Measurements from ENCODE around the gene MARS1.

The MARS1 gene

DNA sequence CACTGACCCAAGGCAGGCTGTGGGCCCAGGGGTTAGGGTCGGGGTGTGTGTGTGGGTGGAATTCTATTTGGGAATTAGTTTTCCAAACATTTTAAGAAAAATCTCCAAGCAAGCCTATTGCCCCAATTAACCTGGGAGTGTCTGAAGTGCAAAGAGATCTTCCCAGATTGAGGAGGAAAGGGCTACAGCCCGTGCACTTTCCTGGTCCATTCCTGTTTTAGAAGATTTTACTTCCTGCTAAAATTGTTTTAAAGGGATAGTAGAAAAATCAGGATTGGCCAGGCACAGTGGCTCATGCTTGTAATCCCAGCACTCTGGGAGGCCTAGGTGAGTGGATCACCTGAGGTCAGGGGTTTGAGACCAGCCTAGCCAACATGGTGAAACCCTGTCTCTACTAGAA lies 53.8 kb downstream of the MARS1 start:
- FAIRE-seq = no peak
- no peak for TF ChIP-seq POLR2A (IDR thresholded peaks at IDR 0.05; ENCODE audit: low read depth, low read length)
- DNase-seq (ENCODE audit: insufficient read length, low spot score) = no peak

DNA sequence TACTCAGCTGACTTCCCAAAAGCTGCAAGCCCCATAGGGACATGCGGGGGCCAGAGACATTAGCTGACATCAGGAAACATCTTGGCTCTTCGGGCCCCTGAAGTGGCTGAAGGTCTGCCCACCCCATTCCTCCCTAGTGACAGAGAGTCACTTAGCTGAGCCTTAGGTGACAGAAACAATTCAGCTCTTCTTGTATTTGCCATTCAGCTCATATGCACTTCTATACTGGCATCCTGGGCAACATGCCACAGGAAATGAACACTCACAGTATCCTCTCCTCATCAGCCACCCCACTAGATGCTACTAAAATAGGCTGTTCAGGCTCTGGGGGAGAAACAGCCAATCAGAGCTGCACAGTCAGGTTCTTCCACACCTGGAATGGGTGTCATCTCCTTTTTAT lies 55.7 kb downstream of the MARS1 start:
- no peak for TF ChIP-seq POLR2A (IDR thresholded peaks at IDR 0.05; ENCODE audit: low read depth, low read length)
- DNase-seq (ENCODE audit: insufficient read length, low spot score) (no peak), FAIRE-seq (no peak)

DNA sequence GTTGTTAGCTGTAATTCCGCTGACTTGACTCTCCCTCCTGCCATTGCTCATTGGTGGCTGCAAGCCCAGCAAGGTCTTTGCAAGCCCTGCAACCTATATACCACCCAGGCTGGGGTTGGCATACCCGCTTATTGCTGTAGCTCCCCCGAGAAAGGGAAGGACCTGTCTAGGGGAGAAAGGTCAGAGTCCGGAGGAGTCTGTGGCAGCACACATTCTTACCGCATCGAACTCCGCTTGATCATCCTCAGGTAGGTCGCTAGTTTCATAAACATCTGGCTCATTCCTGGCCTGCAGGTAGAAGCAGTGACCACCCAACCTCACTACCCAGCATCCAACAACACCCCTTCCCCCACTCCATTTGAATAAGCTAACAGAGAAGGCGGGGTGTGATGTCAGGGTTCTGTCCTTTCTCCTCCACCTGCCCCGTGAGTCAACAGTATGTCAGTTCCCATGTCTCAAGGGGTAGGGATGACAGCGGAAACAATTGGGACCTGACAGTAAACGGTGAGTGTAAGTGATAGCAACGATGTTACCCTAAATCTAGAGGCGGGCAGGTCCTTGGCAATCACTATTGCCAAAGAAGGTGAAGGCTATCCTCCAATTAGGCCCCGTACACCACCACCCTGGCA lies 58.1 kb downstream of the MARS1 start:
- no peak for FAIRE-seq
- no peak for TF ChIP-seq POLR2A (IDR thresholded peaks at IDR 0.05; ENCODE audit: low read depth, low read length)
- no peak for DNase-seq (ENCODE audit: insufficient read length, low spot score)

DNA sequence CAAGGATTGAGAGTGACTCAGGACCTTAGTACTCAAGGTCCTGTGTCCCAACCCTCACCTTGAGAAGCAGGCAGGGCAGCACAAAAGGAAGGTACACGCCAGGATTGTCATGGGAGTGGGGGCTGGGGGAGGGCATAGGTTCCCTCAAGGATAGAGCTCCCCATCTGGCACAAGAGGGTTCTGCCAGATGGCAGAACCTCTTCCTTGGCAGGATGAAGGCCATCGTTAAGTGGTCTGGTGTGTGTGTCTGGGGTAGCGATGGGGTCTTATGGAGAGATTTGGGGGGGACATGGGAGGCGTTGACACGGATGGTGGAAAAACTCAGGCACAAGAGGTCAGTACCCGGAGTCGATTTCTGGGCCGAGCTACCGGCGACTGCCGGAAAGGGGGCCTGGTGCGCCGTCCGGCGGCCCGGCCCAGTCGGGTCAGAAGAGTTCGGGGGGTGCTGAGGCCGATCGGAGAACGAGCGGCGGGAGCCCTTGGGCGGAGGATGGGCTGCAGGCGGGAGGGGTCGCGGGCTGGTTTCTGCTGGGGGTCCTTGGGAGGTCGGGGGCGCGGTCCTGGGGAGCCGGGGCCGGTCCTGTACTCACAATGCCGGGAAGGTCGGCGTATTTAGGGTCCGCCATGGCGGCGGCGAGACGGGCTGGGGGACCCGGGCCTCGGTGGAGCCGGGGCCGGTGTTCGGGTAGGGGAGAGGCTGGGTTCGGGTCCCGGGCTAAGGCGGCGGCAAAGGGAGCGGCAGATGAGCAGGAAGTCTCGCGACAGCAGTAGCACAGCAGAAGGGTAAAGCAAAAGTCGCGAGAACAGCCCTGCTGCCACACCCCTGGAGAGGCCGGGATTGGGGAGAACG lies 58.8 kb downstream of the MARS1 start, which contains the start of gene DCTN2:
Gene DCTN2 (minus strand): TSS at position 755 of the 850 bp plus-strand sequence. CDS start 129 bp downstream, at position 626.
- FAIRE-seq (no peak), DNase-seq (ENCODE audit: insufficient read length, low spot score) (peak; percentile 98)
- peak; percentile 39; the same call in 1 of the 2 replicates for TF ChIP-seq POLR2A (IDR thresholded peaks at IDR 0.05; ENCODE audit: low read depth, low read length)

DNA sequence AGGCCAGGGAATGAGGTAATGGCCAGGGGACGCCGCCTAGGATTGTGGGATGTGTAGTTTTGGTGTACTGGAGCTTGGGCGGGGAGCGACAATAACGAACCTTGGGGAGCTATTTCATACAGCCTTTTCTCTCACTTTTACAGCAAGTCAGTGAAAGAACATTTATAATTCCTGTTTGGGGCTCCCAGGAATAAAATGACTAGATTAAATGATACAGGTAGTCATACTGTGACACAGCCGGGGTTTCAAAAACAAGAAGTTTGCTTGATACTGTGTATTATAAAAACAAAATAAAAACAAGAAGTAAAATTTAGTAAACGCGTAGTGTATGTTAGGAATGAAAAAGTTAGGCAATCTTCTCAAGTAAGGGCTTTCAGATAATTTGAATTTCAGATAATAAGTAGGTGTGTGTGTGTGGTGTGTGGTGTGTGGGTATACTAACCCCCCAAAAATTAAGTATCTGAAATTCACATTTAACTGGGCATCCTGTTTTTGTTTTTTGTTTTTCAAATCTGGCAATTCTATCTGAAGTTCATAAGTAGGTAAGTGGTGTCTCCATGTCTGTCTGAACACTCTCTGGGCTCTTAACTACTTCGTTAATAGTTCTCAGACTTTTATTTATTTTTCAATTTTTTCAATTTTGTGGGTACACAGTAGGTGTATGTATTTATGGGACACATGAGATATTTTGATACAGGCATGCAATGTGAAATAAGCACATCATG lies 59.6 kb downstream of the MARS1 start:
- no peak for TF ChIP-seq POLR2A (IDR thresholded peaks at IDR 0.05; ENCODE audit: low read depth, low read length)
- FAIRE-seq = peak; percentile 73
- no peak for DNase-seq (ENCODE audit: insufficient read length, low spot score)

DNA sequence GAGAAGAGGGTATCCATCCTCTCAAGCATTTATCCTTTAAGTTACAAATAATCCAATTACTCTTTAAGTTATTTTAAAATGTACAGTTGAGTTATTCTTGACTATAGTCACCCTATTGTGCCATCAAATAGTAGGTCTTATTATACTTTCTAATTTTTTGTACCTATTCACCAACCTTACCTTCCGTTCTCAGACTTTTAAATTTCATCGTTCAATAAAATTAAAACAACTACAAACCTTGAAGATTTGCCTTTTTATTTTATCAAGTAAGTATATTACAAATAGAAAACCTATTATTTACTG lies 60.1 kb downstream of the MARS1 start:
- no peak for FAIRE-seq
- TF ChIP-seq POLR2A (IDR thresholded peaks at IDR 0.05; ENCODE audit: low read depth, low read length) = no peak
- no peak for DNase-seq (ENCODE audit: insufficient read length, low spot score)

DNA sequence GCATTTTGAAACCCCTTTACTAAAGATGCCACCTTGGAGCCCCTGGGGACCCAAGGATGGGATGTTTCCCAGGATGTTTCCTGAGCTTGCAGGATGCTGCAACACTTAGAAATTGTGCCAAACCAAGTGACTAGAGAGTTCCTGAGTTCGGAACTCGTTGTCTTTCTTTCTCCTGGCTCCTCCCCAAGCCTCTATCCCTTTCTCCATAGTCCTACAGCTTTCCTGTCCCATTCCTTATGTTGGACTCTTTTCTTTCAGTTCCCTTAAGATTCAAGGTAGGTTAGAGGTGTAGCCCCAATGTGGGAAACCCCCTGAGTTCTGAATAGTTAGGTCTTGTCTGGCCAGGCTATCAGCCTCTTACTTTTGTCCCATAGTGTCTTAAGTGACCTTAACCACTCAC lies 60.6 kb downstream of the MARS1 start:
- FAIRE-seq = no peak
- DNase-seq (ENCODE audit: insufficient read length, low spot score) = no peak
- TF ChIP-seq POLR2A (IDR thresholded peaks at IDR 0.05; ENCODE audit: low read depth, low read length) = no peak

DNA sequence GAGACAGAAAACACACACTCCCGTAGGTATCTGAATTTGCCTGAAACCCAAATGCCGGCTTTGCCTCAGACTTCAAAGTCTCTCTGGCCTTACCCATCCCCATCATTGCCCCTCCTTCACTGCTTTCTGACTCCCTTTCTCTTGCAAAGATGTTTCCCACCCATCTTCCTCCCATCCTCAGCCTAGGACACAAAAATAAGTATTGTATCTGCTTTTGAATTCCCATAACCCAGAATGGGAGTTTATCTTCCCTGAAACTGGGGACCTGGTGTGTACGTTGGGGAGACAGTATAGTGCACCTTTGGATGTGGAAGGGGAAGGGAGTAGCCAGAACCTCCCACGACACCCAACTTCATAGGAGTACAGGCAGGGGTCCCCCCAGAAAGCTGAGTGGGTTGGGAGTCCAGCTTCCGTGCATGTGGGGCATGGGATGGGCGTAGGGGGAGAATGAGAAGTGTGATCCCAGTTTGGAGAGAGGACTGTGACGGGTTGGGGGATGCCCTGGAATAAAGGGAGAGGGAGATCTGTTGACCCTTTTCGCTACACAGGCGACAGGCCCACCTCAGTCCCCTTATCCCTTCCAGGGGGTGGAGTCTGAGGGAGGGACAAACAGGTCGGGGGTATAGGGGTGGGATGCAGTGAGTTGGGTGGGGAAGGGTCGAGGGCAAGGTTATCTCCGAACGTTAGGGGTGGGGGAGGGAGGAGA lies 61.5 kb downstream of the MARS1 start:
- no peak for TF ChIP-seq POLR2A (IDR thresholded peaks at IDR 0.05; ENCODE audit: low read depth, low read length)
- DNase-seq (ENCODE audit: insufficient read length, low spot score) (no peak), FAIRE-seq (no peak)

DNA sequence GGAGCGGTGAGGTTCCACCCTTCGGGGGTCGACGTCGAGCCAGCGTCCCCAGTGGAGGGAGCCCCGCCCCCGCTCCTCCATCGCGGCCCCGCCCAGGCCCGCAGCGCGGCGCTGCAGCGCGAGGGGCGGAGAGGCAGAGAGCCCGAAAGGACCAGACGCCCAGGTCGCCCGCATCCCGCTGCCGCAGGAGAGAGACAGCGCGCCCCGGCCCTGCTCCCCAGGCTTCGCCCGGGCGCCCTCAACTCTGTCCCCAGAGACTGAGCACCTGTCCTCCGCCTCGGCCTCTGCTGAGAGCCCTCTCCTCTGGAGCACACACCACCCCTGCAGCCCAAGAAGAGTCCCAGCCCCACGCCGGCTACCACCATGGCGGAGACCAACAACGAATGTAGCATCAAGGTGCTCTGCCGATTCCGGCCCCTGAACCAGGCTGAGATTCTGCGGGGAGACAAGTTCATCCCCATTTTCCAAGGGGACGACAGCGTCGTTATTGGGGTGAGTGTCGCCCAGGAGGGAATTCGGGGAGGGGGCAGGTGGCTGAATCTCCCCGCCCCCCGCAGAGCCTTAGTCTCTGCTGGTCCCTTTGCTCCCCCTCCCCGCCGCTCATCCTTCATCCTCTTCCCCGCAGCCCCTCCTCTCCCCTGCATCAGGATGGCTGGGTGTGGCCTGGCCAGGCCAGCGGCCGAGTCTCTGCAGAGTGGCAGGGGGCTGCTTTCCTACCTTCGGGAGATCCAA lies 62.2 kb downstream of the MARS1 start, which contains the start of gene KIF5A:
Gene KIF5A (plus strand): TSS at position 136 of the 732 bp plus-strand sequence. CDS start 228 bp downstream, at position 364.
- DNase-seq (ENCODE audit: insufficient read length, low spot score) (peak; percentile 70), FAIRE-seq (no peak)
- peak; percentile 63 for TF ChIP-seq POLR2A (IDR thresholded peaks at IDR 0.05; ENCODE audit: low read depth, low read length)

DNA sequence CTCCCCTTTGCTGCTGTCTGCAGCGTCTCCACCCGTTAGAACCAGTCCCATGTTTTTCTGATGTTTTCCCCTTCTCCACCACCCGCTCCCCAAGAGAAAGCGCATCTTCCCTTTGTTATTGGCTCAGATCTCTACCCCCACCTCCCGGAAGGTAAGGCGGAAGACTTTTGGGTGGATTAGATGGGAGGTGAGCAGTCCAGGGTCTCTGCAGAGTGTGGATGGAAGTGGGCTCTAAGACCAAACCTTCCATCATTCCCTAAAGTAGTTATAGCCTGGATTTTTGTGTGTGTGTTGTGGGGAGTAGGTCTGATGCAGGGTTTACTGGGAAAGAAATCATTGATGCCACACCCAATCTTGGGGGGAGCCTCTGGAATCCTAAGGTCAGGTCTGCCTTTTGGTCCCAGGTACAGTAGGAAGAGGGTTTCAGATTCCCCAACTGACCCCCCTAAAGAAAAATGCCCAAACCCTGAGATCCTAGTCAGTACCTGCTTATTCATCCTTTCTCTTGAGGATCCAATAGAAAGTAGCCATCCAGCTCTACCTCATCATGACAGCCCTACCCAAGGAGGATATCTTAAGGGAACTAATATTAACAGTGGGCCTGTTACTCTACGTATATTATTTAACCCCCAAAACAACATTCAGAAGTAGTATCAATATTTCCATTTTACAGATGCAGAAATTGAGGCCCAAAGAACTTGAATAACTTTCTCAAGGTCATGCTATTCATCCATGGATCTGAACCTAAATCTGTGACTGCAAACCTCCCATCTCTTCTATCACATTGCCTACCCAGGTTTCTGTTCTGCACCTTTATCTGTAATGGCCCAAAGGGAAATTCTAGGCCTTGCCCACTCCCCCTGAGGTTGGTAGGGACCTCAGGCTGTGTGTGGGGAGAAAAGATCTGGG lies 63.0 kb downstream of the MARS1 start:
- FAIRE-seq = no peak
- TF ChIP-seq POLR2A (IDR thresholded peaks at IDR 0.05; ENCODE audit: low read depth, low read length) = no peak
- DNase-seq (ENCODE audit: insufficient read length, low spot score) = no peak

DNA sequence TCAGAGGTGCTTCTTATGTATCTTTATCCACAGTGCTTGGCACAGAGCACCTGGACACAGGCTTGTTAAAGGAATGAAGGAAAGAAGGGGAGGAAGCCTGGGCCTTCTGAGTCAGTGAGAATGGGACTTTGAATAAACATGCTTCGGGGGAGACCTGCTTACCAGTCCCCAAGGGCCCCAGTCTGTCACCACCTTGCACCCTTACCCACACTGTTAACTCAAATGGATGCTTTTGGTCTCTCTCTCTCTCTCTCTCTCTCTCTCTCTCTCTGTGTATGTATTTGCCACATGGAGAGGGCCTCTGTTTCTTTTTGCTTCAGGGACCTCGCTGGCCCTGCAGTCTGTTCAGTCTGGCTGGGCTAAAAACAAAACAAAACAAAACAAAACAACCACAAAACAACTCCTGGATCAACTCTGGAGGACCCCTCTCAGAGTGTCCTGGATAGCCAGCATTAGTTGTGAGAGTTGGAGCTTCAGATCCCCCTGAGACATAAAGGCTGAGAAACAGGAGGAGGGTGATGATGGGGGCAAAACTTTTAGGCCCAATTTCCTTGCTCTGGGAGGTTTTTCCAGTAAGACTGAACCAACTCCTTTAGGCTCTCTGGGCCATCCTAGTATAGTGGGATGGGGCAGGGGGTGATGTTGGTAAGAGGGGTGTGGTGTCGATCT lies 63.9 kb downstream of the MARS1 start:
- TF ChIP-seq POLR2A (IDR thresholded peaks at IDR 0.05; ENCODE audit: low read depth, low read length) = no peak
- FAIRE-seq (no peak), DNase-seq (ENCODE audit: insufficient read length, low spot score) (no peak)

DNA sequence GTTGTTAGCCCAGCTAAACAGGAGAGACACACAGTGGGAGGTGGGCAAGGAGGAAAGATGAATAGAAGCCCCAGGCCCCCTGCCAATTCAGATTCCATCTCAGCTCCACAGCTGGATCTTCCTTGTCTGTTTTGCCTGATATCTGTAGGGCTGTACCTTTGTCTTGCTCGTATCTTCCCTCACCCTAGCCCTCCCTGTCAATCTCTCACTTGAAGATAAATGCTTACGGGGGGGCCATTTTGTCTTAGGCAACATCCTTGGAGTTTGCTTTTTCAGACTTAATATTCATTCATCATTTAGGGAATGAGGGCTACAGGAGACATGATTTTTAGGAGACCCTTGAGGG lies 64.4 kb downstream of the MARS1 start:
- FAIRE-seq = no peak
- TF ChIP-seq POLR2A (IDR thresholded peaks at IDR 0.05; ENCODE audit: low read depth, low read length) = no peak
- no peak for DNase-seq (ENCODE audit: insufficient read length, low spot score)

Measured in H54 (cell line).